ENCODE data around the gene CPEB4. TPM values are rescaled to one million over a fixed set of nuclear protein-coding genes. Genes with fewer than 3 reads are reported as not detected.

Gene CPEB4
- total RNA-seq, 1 donor from 2014 or later = 12.5 TPM

- Histone ChIP-seq H3F3A (ENCODE audit: low read depth) (peaks cover 5% of the 10 kb centered on the region), H3K4me2 (no peak overlapping the region), H3K27ac (no peak overlapping the region), H3K36me3 (no peaks in the 10 kb centered on the region), H4K20me1 (ENCODE audit: low read depth) (no peaks in the 10 kb centered on the region), H3K4me1 (peaks cover 16% of the 10 kb centered on the region), H3K9me3 (ENCODE audit: low read depth) (no peaks in the 10 kb centered on the region), H3K79me2 (ENCODE audit: low read depth) (no peaks in the 10 kb centered on the region), H3K4me3 (no peak overlapping the region), H3K27me3 (no peaks in the 10 kb centered on the region), H2AFZ (replicated peaks) (no peak overlapping the region), H3K9ac (no peak overlapping the region)
- Mint-ChIP-seq H3K36me3 (peaks cover 6% of the 10 kb centered on the region), H3K27me3 (ENCODE audit: insufficient read depth, low read depth) (no peaks in the 10 kb centered on the region), H3K27ac (no peak overlapping the region), H3K4me1 (peaks cover 3% of the 10 kb centered on the region), H3K9me3 (no peaks in the 10 kb centered on the region), H3K4me3 (no peak overlapping the region)
- no peak for DNase-seq (ENCODE audit: low spot score)
- TF ChIP-seq EZH2 (IDR thresholded peaks at IDR 0.05) (no peak), EZH2phosphoT487 (IDR thresholded peaks at IDR 0.05) (no peak)
- TF ChIP-seq, protein P1, sequence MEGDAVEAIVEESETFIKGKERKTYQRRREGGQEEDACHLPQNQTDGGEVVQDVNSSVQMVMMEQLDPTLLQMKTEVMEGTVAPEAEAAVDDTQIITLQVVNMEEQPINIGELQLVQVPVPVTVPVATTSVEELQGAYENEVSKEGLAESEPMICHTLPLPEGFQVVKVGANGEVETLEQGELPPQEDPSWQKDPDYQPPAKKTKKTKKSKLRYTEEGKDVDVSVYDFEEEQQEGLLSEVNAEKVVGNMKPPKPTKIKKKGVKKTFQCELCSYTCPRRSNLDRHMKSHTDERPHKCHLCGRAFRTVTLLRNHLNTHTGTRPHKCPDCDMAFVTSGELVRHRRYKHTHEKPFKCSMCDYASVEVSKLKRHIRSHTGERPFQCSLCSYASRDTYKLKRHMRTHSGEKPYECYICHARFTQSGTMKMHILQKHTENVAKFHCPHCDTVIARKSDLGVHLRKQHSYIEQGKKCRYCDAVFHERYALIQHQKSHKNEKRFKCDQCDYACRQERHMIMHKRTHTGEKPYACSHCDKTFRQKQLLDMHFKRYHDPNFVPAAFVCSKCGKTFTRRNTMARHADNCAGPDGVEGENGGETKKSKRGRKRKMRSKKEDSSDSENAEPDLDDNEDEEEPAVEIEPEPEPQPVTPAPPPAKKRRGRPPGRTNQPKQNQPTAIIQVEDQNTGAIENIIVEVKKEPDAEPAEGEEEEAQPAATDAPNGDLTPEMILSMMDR (IDR thresholded peaks at IDR 0.05) = no peak
Measured at GRCh38 chr5:173946323-173946722, 58.2 kb downstream of the CPEB4 start.

- H3K79me2 ChIP-seq (ENCODE audit: low read depth) = no peaks in the 10 kb centered on the region
- H3K27ac ChIP-seq = no peak overlapping the region
- no peak for DNase-seq (ENCODE audit: low spot score)
- no peaks in the 10 kb centered on the region for H3F3A ChIP-seq (ENCODE audit: low read depth)
- no peaks in the 10 kb centered on the region for H3K9me3 ChIP-seq (ENCODE audit: low read depth)
- TF ChIP-seq EZH2phosphoT487 (IDR thresholded peaks at IDR 0.05) (no peak), EZH2 (IDR thresholded peaks at IDR 0.05) (no peak)
- TF ChIP-seq, protein P1 (IDR thresholded peaks at IDR 0.05) = no peak
- Mint-ChIP-seq H3K27me3 (ENCODE audit: insufficient read depth, low read depth) (no peaks in the 10 kb centered on the region), H3K27ac (no peak overlapping the region), H3K4me1 (no peaks in the 10 kb centered on the region), H3K4me3 (no peak overlapping the region), H3K36me3 (peaks cover 19% of the 10 kb centered on the region), H3K9me3 (no peaks in the 10 kb centered on the region)
- no peaks in the 10 kb centered on the region for H4K20me1 ChIP-seq (ENCODE audit: low read depth)
- no peak overlapping the region for H2AFZ ChIP-seq (replicated peaks)
- H3K4me3 ChIP-seq = no peak overlapping the region
- H3K27me3 ChIP-seq = no peaks in the 10 kb centered on the region
- no peak overlapping the region for H3K4me2 ChIP-seq
- no peaks in the 10 kb centered on the region for H3K4me1 ChIP-seq
- no peaks in the 10 kb centered on the region for H3K36me3 ChIP-seq
- no peak overlapping the region for H3K9ac ChIP-seq
Measured at GRCh38 chr5:173950829-173951228, 62.7 kb downstream of the CPEB4 start.

DNA sequence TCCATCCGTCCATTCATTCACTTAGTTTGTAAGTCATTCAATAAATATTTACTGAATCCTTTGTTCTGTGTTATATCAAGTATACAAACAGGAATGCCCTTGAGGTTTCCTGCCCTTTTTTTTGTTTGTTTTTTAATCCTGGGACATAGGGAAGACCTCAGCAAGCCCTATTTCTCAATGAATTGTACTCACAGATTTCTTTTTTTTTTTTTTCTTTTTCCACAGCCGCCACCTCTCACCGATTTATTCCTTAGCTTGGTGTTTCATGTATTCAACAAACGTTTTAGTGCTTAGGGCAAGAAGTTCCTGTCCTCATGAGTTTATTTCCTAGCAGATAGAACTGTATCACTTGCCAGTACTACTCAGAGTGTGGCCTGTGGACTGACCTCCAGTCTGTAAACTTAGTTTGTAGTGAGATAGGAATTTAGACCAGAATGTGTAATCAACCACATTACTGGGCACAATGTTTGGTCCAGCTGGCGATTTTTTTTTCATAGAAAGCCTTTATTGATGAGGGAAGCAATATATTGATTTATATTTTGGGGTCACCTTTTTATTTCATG is 65.5 kb downstream of the CPEB4 start:
- Histone ChIP-seq H4K20me1 (ENCODE audit: low read depth) (no peaks in the 10 kb centered on the region), H3K4me1 (no peaks in the 10 kb centered on the region), H3K27me3 (no peaks in the 10 kb centered on the region), H3F3A (ENCODE audit: low read depth) (no peaks in the 10 kb centered on the region), H3K4me3 (no peak overlapping the region), H3K79me2 (ENCODE audit: low read depth) (no peaks in the 10 kb centered on the region), H2AFZ (replicated peaks) (no peak overlapping the region), H3K9ac (no peak overlapping the region), H3K36me3 (no peaks in the 10 kb centered on the region), H3K27ac (no peak overlapping the region), H3K4me2 (no peak overlapping the region), H3K9me3 (ENCODE audit: low read depth) (no peaks in the 10 kb centered on the region)
- Mint-ChIP-seq H3K4me1 (no peaks in the 10 kb centered on the region), H3K9me3 (no peaks in the 10 kb centered on the region), H3K27ac (no peak overlapping the region), H3K4me3 (no peak overlapping the region), H3K27me3 (ENCODE audit: insufficient read depth, low read depth) (no peaks in the 10 kb centered on the region), H3K36me3 (peaks cover 19% of the 10 kb centered on the region)
- DNase-seq (ENCODE audit: low spot score) = no peak
- no peak for TF ChIP-seq EZH2phosphoT487 (IDR thresholded peaks at IDR 0.05)
- TF ChIP-seq, protein P1 (IDR thresholded peaks at IDR 0.05) = no peak
- TF ChIP-seq EZH2 (IDR thresholded peaks at IDR 0.05) = no peak
